Stimulated activated CD8-positive, alpha-beta memory T cell treated with anti-CD3 and anti-CD28 coated beads, Interleukin-15, amount 100 ng/mL, for 24 hours (primary cell): Measurements from ENCODE around the gene ARMC7.
"Not testable (repeated sequence)": the region's sequence is repeated elsewhere in the genome, so short reads cannot be mapped to it uniquely, and the experiment has no call there.

ENCODE experiments used
- DNase-seq: peaks from one replicate; pipeline ENCODE4 v3.0.0-alpha.2; 2020; ENCODE audit warnings: low read depth

The ARMC7 gene

DNA sequence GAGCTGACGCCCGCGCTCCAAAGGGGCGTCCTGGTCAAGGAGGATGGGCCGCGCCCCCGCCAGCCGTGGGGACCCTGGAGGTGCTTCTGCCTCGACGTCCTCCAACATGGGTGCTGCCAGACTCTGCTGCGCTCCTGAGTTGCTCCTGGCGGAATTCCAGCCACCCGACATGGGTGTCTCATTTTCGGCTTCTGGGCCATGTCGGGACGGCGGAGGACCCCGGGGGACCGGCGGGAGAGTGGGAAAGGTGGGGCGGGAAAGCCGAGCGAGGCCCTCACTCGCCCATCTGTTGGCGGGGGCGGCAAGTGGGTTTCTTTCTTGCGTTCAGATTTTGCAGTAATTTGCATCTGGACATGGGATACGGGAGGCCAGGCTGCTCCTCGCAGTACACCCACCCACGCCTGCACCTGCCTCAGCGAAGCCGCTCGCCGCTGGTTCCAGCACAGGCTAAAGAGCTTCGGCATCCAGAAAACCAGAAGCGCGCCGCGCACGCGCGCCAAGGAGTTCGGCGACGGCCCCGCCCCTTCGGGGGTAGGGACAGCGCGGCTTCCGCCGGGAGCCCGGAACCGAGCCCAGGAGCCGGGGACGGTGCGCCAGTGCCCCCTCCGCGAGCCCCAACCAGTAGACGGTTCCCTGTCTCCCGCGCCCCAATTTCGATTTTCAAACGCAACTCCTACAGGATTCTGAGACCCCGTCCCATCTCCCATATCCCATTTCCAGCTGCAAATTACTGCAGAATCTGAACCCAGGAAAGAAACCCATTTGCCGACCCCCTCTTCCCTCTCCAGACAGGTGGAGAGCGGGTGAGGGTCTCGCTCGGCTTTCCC lies at the start of gene ARMC7:
Gene ARMC7, plus strand, starts transcription at position 563 of the 827 bp plus-strand sequence. CDS start 320 bp downstream, outside the sequence.
- DNase-seq = peak; percentile 84

DNA sequence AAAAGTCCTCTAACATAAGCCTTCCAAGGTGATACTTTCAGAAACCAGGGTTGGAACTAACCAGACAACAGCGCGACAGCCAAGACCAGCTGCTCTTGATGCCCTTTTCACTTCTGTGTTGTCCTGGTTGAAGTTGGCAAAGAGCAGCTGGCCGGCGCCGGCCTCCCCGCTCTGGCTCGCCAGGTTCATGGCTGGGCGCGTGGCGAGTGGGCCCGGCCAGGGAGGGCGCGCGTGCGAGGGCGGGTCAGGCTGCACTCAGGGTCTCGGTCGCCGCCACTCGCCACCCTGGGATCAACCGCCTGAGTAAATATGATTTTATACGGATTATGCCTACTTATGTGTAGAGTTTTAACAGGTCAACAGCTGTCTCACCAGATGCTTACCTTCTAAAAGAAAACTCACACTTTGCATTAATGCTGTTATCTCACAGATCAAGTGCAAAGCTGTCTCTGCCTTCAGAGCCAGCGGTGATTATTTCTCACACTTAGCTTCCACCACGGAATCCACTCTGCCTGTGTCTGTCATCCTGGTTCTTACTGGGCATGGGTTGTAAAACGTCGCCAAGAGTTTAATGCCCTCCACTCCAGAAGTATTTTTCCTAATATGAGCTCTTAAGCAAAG lies 49.2 kb upstream of the ARMC7 start:
- DNase-seq = no peak

GRCh38 chr17:75061055-75061438 lies 48.7 kb upstream of the ARMC7 start:
- DNase-seq = no peak

DNA sequence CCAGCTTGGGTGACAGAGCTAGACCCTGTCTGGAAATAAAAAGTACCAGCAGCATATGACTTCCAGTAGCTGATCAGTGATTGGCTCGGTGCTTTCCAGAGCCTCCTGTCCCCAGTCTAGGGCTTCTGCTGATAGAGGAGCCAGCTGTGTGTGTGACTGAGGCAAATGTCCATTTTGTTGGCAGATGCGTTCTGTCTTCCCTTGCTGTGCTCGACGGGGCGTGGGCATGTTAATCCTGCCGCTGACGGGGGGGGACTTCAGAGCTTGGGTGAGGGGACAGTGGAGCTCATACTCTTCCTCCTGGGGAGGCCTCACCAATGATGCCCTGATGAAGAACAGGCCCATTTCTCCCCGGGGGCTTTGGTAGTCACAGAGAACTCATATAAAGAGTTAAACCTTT lies 48.2 kb upstream of the ARMC7 start:
- no peak for DNase-seq

GRCh38 chr17:75063201-75063600 lies 46.6 kb upstream of the ARMC7 start:
- no peak for DNase-seq

DNA sequence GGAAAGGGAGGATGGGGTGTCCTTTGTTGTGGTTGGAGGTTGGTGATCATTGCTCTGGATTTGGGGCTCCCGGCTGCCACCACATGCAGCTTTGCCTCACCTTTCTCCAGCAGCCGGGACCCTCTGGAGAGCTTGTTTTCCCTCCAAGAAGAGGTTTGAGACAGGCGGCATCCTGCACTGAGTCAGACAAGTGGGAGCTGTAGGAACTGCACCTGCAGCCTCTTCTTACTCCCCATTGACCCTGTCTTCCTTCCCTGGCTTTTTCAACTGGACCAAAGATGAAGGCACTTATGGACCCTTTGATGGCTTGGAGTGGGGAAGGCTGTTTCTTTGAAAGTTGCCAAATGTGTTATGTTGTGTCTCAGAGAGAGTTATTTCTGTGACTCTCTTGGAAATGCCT lies 46.1 kb upstream of the ARMC7 start:
- DNase-seq = no peak

GRCh38 chr17:75064040-75064439 lies 45.7 kb upstream of the ARMC7 start:
- no peak for DNase-seq

- DNase-seq = no peak
Measured at GRCh38 chr17:75064460-75064859, 45.3 kb upstream of the ARMC7 start.

- no peak for DNase-seq
Measured at GRCh38 chr17:75064867-75065561, 44.8 kb upstream of the ARMC7 start.

DNA sequence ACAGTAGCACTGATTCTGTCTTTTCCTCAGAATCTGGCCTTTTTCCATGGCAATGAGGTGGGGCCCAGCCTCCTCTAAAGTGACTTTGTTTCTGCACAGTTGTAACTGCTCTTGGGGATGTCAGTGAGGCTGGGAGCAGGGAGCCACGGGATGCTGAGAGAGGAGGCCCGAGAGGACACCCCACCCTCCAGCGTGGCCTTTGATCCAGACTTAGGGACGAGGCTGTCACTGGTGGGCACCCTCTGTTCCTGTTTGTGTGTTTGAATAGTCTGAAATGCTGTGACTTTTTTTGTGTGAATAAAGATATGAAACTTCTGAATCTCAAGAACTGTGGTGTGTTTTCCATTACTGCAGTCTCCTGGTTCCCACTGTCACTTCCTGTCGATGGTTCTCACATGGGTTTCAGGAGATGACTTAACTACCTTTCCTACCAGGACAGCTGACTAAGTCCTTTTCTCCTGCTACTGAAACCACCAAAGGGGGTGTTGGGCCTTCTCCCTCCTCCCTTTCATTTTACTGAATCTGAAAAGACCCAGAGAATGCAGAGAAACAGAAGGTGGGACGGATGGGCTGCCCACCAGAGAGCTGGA lies 44.1 kb upstream of the ARMC7 start:
- no peak for DNase-seq

DNA sequence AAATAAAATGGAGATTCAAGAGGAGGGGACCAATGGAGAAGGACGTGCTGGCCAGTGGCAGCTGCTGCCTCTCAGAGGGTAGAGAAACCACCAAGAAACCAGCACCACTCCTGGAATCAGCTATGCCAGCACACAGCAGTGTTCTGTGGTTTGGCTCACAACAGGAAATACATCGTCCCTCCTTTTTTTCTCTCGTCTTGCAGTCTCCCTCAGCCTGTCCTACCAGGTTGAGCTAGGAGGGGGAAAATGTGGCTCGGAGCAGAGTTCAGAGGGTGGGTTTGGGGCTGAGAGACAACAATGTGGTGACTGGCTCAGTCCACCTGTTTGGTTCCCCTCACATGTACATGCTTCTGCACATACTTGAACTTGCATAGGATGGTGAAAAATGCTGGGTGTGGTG lies 41.9 kb upstream of the ARMC7 start:
- DNase-seq = no peak

DNA sequence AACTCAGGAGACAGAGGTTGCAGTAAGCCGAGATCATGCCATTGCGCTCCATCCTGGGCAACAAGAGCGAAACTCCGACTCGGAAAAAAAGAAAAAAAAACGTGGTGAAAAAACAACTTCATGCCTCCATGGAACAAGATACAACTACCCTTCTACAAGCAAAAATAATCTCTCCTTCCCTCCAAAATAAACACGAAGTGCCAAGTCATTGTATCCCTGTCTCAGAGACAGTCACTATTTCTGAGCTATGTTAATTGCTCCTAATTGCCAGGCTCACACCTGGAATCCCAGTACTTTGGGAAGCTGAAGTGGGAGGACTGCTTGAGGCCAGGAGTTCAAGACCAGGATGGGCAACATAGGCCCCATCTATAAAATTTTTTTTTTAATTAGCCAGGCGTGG lies 41.0 kb upstream of the ARMC7 start:
- DNase-seq = no peak

DNA sequence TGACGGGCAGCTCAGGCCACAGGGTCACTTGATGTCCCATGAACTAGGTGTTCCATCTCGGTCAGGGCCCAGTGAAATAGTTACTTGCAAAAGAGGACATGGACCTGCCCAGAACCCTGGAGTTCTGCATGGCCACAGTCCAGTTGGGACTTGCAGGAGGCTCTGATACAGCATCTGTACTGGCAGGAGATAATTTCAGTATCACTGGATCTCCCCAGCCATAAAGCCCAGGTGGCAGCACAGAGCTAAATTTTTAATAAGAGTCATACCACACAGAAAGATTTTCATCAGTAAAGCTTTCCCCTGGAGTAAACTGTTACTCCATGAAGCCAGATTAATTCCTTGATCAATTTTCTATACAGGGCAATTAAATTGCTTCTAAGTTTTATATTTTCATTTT lies 40.0 kb upstream of the ARMC7 start:
- no peak for DNase-seq

DNA sequence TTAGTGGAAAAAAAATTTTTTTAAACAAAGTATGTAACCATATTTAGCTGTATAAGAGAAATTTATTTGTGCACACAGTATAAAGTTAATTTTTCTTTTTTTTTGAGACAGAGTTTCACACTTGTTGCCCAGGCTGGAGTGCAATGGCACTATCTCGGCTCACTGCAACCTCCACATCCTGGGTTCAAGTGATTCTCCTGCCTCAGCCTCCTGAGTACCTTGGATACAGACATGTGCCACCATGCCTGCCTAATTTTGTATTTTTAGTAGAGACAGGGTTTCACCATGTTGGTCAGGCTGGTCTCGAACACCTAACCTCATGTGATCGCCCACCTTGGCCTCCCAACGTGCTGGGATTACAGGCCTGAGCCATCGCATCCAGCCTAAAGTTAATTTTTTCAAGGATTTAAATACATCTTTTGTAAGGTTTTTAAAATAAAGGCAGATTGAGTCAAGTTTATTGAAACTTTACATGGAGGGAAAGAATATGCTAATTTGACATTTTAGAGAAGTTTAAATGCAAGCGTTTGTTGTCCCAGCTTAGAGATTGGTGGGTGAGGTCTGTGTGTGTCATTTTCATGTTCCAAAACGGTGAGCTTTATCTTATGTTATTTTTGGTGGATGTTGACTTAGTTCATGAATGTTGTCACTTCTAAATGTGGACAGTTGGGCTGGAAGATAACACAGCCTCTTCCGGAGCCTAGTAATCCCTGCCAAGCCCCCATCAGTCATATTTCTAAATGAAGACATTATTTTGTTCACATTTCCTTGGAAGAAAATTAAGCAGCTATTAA lies 38.1 kb upstream of the ARMC7 start:
- DNase-seq = not testable (repeated sequence)

GRCh38 chr17:75072909-75073308 lies 36.9 kb upstream of the ARMC7 start:
- not testable (repeated sequence) for DNase-seq

DNA sequence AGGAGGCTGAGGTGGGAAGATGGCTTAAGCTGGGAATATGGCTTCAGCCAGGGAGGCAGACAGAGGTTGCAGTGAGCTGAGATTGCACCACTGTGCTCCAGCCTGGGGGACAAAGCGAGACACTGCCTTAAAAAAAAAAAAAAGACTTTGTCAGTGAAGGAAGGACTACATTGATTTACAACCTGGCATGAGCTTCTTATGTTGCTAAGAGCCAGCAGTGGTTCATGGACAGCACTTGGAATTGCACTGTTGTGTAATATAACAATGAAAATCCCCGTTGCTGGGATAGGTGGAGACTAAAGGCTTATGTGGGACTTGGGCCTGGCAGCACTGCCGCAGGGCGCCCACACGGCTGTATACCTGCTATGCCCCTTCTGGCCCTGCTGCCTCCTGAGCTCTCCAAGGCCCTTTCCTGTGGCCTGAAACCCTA lies 36.1 kb upstream of the ARMC7 start:
- DNase-seq = no peak

DNA sequence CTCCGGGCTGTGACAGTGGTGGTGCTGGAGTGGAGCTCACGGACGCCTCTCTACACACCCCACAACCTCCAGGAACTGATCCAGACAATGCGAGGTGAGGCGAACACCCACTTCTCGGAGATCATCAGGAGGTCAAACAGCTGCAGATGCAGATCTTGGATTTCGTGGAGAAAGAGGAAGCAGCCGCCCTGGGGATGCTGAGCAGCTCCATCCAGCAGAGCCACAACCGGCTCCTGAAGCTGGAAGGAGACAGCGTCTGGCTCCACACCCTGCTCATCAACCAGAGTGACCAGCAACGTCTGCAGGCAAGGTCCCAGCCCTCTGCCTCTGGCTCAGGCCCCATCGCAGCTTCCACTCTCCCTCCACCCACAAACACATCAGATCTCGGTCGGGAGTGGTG lies 35.2 kb upstream of the ARMC7 start:
- no peak for DNase-seq

DNA sequence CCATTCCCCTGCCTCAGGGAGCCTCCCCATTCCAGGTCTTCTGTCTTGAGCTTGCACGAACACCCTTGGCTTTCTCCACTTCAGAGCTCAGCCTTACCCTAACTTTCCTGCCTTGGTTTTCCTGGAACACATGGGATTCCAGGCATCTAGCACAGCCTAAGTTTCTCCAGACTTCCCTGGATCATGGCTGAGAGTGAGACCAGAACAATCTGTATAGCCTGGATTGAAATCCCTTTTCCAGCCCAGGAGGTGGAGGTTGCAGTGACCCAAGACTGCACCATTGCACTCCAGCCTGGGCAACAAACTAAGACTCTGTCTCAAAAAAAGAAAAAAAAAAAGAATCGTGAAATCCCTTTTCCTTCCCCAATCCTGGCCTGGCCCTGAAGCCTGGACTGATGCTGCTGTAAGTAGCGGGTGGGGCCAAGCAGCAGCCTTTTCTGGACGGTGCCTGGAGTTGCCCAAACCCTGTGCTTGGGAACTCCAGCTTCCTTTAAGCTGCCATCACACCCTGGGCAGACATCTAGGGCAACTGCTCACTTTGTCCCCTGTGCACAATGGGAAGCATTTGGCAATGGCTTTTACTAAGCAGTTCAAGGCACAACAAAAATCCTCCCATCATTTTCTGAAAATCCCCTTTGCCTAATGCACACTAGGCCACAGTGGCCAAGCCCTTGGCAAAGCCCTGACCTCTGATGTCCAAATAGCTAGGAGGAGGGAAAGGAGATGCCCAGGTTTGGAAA lies 34.0 kb upstream of the ARMC7 start:
- DNase-seq = no peak

DNA sequence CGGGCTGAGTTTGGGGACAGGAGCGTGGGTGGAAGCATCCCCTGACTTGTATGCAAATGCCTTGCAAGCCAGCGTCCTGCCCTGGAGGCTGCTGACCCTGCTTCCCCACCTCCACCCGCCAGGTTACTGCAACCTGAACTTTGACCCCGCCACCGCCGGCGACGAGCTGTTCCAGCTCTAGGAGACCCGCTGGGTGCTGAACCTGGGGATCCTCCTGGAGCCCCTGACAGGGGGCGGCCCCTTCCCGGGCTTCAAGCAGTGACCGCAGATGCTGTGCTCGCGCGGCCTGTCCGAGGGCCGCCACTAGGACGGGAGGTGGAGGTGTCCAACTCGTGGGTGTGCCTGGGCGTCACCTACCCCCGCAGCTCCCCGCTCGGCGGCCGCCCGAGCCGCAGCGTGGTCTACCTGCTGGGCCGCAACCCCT lies 32.7 kb upstream of the ARMC7 start:
- no peak for DNase-seq

DNA sequence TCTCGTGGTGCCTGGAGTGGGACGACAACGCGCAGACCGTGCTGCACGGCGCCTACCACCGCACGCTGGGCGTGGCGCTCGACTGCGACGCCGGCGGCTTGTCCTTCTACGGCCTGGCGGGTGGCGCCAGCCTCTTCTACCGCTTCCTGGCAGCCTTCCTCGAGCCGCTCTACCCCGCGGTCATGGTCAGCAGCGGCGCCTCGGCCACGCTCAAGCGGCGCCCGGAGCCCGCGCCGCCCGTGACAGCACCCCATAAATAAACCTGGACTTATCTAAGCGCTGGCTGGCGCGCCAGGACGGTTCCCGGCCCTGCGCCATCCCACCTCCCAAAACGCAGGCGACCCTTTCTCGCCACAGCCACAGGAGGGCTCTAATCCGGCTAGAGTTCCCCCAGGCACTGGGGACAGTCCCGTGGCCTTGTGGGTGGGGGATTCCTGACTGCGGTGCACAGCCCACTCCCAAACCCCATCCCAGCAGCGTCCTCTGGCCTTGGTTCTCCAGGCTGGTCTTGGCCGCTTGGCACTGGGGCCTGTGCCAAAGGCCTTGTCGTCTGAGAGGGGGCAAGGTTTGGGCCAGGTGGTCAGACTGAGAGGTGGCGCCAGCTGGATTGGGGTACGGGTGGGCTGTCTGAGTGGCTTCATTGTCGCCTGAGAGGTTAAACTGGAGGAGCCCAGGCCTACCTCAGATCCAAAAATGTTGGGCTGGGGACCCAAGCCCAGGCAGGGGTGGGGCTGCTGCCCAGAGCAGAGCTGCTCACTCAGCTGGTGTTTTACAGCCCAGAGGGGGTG lies 32.1 kb upstream of the ARMC7 start:
- DNase-seq = no peak
